Parathyroid adenoma (tissue), 2 donors: ENCODE data around the gene FUZ.
A peak's percentile ranks its signal among the peaks of the same experiment; 100 is the strongest.

Source experiments
- H2AFZ ChIP-seq: fragments of 300-600 bp; sonication (generic); one replicate; pipeline ENCODE4 v1.7.0; 2017; ENCODE audit warnings: antibody characterized with exemption, mild to moderate bottlenecking
- H3K27ac ChIP-seq: fragments of 300-600 bp; sonication (generic); one replicate; pipeline ENCODE4 v1.7.0; 2017
- H3K27me3 ChIP-seq: fragments of 300-600 bp; sonication (generic); one replicate; pipeline ENCODE4 v1.7.0; 2017; ENCODE audit warnings: low read length; ENCODE audit not compliant: control insufficient read depth, insufficient read depth
- H3K36me3 ChIP-seq: fragments of 300-600 bp; sonication (generic); one replicate; pipeline ENCODE4 v1.7.0; 2017; ENCODE audit warnings: low read length; ENCODE audit not compliant: control insufficient read depth, insufficient read depth
- H3K4me1 ChIP-seq: fragments of 300-600 bp; sonication (generic); one replicate; pipeline ENCODE4 v1.7.0; 2017; ENCODE audit warnings: control low read depth
- H3K4me2 ChIP-seq: fragments of 300-600 bp; sonication (generic); one replicate; pipeline ENCODE4 v1.7.0; 2017; ENCODE audit warnings: low read length
- H3K4me3 ChIP-seq: fragments of 300-600 bp; sonication (generic); one replicate; pipeline ENCODE4 v1.7.0; 2017; ENCODE audit warnings: low read depth, low read length
- H3K79me2 ChIP-seq: fragments of 300-600 bp; sonication (generic); one replicate; pipeline ENCODE4 v1.7.0; 2017; ENCODE audit warnings: control low read depth
- H3K9ac ChIP-seq: fragments of 300-600 bp; sonication (generic); one replicate; pipeline ENCODE4 v1.7.0; 2017; ENCODE audit warnings: mild to moderate bottlenecking
- H3K9me3 ChIP-seq: fragments of 300-600 bp; sonication (generic); one replicate; pipeline ENCODE4 v1.7.0; 2017; ENCODE audit warnings: low read length; ENCODE audit not compliant: control insufficient read depth
- CTCF ChIP-seq: fragments of 300-600 bp; sonication (generic); IDR thresholded peaks from one replicate; pipeline ENCODE4 v1.7.0; 2017; ENCODE audit warnings: antibody characterized with exemption, mild to moderate bottlenecking
- donor health status: primary hyperparathyroidism.

FUZ gene

GRCh38 chr19:49764341-49764740, 48.8 kb downstream of the FUZ start:
- Histone ChIP-seq H3K4me2 (no peak overlapping the region), H3K9ac (no peak overlapping the region), H2AFZ (no peak overlapping the region), H3K9me3 (no peaks in the 10 kb centered on the region), H3K4me1 (peaks cover 9% of the 10 kb centered on the region), H3K79me2 (peaks cover 24% of the 10 kb centered on the region), H3K4me3 (no peak overlapping the region), H3K36me3 (no peaks in the 10 kb centered on the region), H3K27me3 (no peaks in the 10 kb centered on the region), H3K27ac (no peak overlapping the region)
- no peak for TF ChIP-seq CTCF

DNA sequence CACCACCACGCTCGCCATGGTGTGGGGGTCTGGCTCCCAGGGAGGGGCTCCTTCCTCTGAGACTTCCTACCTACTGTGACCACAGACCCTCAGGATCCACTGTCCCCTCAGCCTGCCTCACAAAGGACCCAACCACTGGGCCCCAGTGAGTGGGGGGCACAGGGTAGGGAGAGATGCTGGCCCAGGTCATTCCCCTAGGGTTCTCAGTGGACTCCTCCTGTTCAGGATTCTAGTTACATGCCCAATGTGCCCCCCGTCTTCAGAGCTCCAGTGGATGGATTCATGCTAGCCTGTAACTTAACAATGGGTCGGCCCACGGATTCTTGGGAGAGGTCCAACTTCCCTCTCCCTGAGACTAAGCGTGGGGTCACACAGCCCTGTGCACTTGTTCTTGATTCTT, 49.9 kb downstream of the FUZ start, which contains the start of gene TSKS:
Gene TSKS (minus strand): TSS at position 77 of the 400 bp plus-strand sequence. CDS start 59 bp downstream, at position 18.
- Histone ChIP-seq H3K27ac (no peak within 1 kb of the TSS), H3K36me3 (no peaks in the 10 kb centered on the region), H3K9me3 (no peaks in the 10 kb centered on the region), H2AFZ (no peak within 1 kb of the TSS), H3K4me2 (no peak within 1 kb of the TSS), H3K4me3 (no peak within 1 kb of the TSS), H3K27me3 (no peaks in the 10 kb centered on the region), H3K9ac (no peak within 1 kb of the TSS), H3K79me2 (peaks cover 14% of the 10 kb centered on the region), H3K4me1 (peaks cover 6% of the 10 kb centered on the region)
- TF ChIP-seq CTCF = no peak

GRCh38 chr19:49761625-49762311, 51.3 kb downstream of the FUZ start:
- Histone ChIP-seq H3K4me3 (no peak overlapping the region), H3K4me2 (no peak overlapping the region), H3K36me3 (no peaks in the 10 kb centered on the region), H3K9me3 (no peaks in the 10 kb centered on the region), H3K27ac (peak overlapping the region; percentile 44), H3K79me2 (no peaks in the 10 kb centered on the region), H3K9ac (no peak overlapping the region), H2AFZ (peak overlapping the region; percentile 38), H3K27me3 (no peaks in the 10 kb centered on the region), H3K4me1 (no peaks in the 10 kb centered on the region)
- no peak for TF ChIP-seq CTCF

GRCh38 chr19:49761249-49761624, 51.9 kb downstream of the FUZ start:
- H3K4me3 ChIP-seq = no peak overlapping the region
- H3K4me1 ChIP-seq = no peaks in the 10 kb centered on the region
- no peaks in the 10 kb centered on the region for H3K9me3 ChIP-seq
- no peaks in the 10 kb centered on the region for H3K36me3 ChIP-seq
- peak overlapping the region; percentile 44 for H3K27ac ChIP-seq
- no peak overlapping the region for H3K9ac ChIP-seq
- no peaks in the 10 kb centered on the region for H3K27me3 ChIP-seq
- TF ChIP-seq CTCF = no peak
- H3K79me2 ChIP-seq = no peaks in the 10 kb centered on the region
- peak overlapping the region; percentile 38 for H2AFZ ChIP-seq
- no peak overlapping the region for H3K4me2 ChIP-seq

- H3K79me2 ChIP-seq = no peaks in the 10 kb centered on the region
- H3K9me3 ChIP-seq = no peaks in the 10 kb centered on the region
- H3K4me2 ChIP-seq = no peak overlapping the region
- no peaks in the 10 kb centered on the region for H3K36me3 ChIP-seq
- H3K9ac ChIP-seq = no peak overlapping the region
- H3K4me3 ChIP-seq = no peak overlapping the region
- H2AFZ ChIP-seq = no peak overlapping the region
- H3K4me1 ChIP-seq = no peaks in the 10 kb centered on the region
- H3K27me3 ChIP-seq = no peaks in the 10 kb centered on the region
- no peak for TF ChIP-seq CTCF
- no peak overlapping the region for H3K27ac ChIP-seq
Measured at GRCh38 chr19:49758292-49758691, 54.8 kb downstream of the FUZ start.
